ENCODE data around the gene MLYCD. TPM values are rescaled to one million over a fixed set of nuclear protein-coding genes. Genes with fewer than 3 reads are reported as not detected.

Gene MLYCD
- total RNA-seq: 1.8 and 2.0 TPM in 2 replicates

DNA sequence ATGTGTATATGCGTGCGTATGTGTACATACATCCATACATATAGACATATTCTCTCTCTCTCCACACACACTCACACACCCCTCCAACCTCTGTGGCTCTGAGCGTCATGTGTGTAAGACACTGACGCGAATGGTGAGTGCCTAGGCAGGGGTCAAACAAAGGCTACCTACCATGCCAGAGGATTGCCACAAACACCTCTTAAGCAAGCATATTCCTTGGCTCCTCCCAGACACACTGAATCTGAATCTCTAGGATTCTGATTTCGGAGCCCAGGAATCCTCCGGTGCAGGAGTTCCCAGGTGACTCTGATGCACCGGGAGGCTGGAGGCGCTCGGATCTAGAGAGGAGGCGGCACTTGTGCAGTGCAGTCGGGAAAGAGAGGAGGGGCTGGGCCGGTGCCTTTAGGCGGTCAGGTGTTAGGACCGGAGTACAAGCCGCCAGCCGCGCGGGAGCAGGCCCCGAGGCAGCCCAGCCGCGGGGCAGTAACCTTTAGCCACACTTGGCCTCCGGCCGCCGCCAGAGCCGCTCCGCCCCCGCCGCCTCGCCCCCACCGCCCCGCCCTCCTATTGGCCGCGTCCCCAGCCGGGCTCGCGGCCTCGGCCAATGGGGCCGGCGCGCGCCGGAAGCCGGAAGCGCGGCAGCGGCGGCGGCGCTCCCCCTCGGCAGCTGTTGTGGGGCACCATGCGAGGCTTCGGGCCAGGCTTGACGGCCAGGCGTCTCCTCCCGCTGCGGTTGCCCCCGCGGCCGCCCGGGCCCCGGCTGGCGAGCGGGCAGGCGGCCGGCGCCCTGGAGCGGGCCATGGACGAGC, at the start of gene MLYCD:
MLYCD (plus strand) TSS at position 653 of the 809 bp plus-strand sequence; CDS start at position 683, 30 bp downstream.

GRCh38 chr16:83952940-83953795, 54.3 kb downstream of the MLYCD start, which contains the start of gene OSGIN1:
Gene OSGIN1, plus strand, starts transcription at chr16:83953240. Its CDS starts 4,432 bp downstream, at chr16:83957672.

GRCh38 chr16:83967838-83968305, 69.0 kb downstream of the MLYCD start, which contains the start of gene NECAB2:
Gene NECAB2, plus strand, starts transcription at chr16:83968244. Its CDS starts 405 bp downstream, at chr16:83968649.

Other genes with a start within 250 kb of the MLYCD start
- gene HSBP1, start 91.1 kb upstream of the MLYCD start, total RNA-seq: 20.7 and 21.3 TPM in 2 replicates
- 2.3 and 3.5 TPM in 2 replicates for gene OSGIN1, start 54.1 kb downstream of the MLYCD start, total RNA-seq
- gene NECAB2, start 69.1 kb downstream of the MLYCD start, total RNA-seq: 0.86 TPM in 1 of 2 replicates, not detected in the other
- gene SLC38A8, start 143.7 kb downstream of the MLYCD start, total RNA-seq: not detected in 2 replicates
- 96.6 and 101 TPM in 2 replicates for gene MBTPS1, start 217.8 kb downstream of the MLYCD start, total RNA-seq
- gene HSDL1, start 246.1 kb downstream of the MLYCD start, total RNA-seq: 11.5 and 12.4 TPM in 2 replicates
- 1.2 TPM in 1 of 2 replicates, not detected in the other for gene DNAAF1, start 246.2 kb downstream of the MLYCD start, total RNA-seq